Effector CD8-positive, alpha-beta T cell (primary cell): ENCODE measurements around the gene SEMA6B.

Experiments
- DNase-seq: peaks from one replicate; lab custom pipeline; 2025; lab: John Stamatoyannopoulos, UW

The SEMA6B gene

GRCh38 chr19:4587527-4587926 is 28.0 kb upstream of the SEMA6B start:
- DNase-seq: no peak

- no peak for DNase-seq
Observed at GRCh38 chr19:4586691-4587090, 27.2 kb upstream of the SEMA6B start.

GRCh38 chr19:4586245-4586644 is 26.8 kb upstream of the SEMA6B start:
- DNase-seq: no peak

- DNase-seq: no peak
Observed at GRCh38 chr19:4585556-4585955, 26.1 kb upstream of the SEMA6B start.

GRCh38 chr19:4584670-4585460 is 25.4 kb upstream of the SEMA6B start:
- DNase-seq: no peak

- no peak for DNase-seq
Observed at GRCh38 chr19:4583961-4584669, 24.6 kb upstream of the SEMA6B start.

- DNase-seq: no peak
Observed at GRCh38 chr19:4582980-4583842, 23.7 kb upstream of the SEMA6B start.

- DNase-seq: no peak
Observed at GRCh38 chr19:4581666-4582553, 22.4 kb upstream of the SEMA6B start.

GRCh38 chr19:4580961-4581665 is 21.6 kb upstream of the SEMA6B start:
- DNase-seq: no peak

GRCh38 chr19:4580021-4580901 is 20.8 kb upstream of the SEMA6B start:
- no peak for DNase-seq

- no peak for DNase-seq
Observed at GRCh38 chr19:4579389-4579788, 19.9 kb upstream of the SEMA6B start.

- DNase-seq: no peak
Observed at GRCh38 chr19:4578552-4579248, 19.2 kb upstream of the SEMA6B start.

GRCh38 chr19:4577020-4577782 is 17.7 kb upstream of the SEMA6B start:
- DNase-seq: no peak

GRCh38 chr19:4576016-4576933 is 16.8 kb upstream of the SEMA6B start:
- peak; percentile 62 for DNase-seq

- no peak for DNase-seq
Observed at GRCh38 chr19:4575267-4576015, 16.0 kb upstream of the SEMA6B start.

- DNase-seq: no peak
Observed at GRCh38 chr19:4573682-4574081, 14.2 kb upstream of the SEMA6B start.
